ENCODE results near the gene SEMA3D. TPM values are rescaled to one million over a fixed set of nuclear protein-coding genes. Genes with fewer than 3 reads are reported as not detected.

The SEMA3D gene
- total and polyA plus RNA-seq, 12 donors, result 0.80 to 9.3 (median 6.6) TPM

DNA sequence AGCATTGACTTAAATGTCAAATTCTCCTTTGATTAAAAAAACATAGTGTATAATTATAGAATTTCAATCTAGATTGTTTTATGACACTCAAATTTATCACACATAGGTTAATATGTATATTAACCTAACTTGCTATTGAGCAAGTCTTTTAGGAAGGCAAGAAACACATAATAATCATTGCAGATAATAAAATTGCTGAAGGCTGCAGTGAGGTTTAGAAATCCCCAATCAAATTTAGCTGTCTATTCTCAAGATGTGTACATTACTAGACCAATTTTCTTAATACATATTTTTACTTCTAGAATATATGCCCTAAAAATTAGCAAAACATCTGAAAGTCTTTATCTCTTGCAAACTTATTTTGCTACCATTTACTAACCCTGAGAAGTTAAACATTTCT lies 34.9 kb upstream of the SEMA3D start:
- DNase-seq, result no peak
- no peak overlapping the region for H3K27ac ChIP-seq
- intact Hi-C loops (cut with DNase I), result no loop called here
- no peaks in the 10 kb centered on the region for H3K36me3 ChIP-seq (replicated peaks in 1 of 2)
- H3K4me1 ChIP-seq (replicated peaks in 1 of 2), result no peaks in the 10 kb centered on the region
- TF ChIP-seq, protein P1, sequence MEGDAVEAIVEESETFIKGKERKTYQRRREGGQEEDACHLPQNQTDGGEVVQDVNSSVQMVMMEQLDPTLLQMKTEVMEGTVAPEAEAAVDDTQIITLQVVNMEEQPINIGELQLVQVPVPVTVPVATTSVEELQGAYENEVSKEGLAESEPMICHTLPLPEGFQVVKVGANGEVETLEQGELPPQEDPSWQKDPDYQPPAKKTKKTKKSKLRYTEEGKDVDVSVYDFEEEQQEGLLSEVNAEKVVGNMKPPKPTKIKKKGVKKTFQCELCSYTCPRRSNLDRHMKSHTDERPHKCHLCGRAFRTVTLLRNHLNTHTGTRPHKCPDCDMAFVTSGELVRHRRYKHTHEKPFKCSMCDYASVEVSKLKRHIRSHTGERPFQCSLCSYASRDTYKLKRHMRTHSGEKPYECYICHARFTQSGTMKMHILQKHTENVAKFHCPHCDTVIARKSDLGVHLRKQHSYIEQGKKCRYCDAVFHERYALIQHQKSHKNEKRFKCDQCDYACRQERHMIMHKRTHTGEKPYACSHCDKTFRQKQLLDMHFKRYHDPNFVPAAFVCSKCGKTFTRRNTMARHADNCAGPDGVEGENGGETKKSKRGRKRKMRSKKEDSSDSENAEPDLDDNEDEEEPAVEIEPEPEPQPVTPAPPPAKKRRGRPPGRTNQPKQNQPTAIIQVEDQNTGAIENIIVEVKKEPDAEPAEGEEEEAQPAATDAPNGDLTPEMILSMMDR (IDR thresholded peaks at IDR 0.05), result no peak
- TF ChIP-seq POLR2A (IDR thresholded peaks at IDR 0.05), result no peak
- H3K9me3 ChIP-seq (replicated peaks in 1 of 3), result no peaks in the 10 kb centered on the region
- no peak overlapping the region for H3K4me3 ChIP-seq
- no peaks in the 10 kb centered on the region for H3K27me3 ChIP-seq

DNA sequence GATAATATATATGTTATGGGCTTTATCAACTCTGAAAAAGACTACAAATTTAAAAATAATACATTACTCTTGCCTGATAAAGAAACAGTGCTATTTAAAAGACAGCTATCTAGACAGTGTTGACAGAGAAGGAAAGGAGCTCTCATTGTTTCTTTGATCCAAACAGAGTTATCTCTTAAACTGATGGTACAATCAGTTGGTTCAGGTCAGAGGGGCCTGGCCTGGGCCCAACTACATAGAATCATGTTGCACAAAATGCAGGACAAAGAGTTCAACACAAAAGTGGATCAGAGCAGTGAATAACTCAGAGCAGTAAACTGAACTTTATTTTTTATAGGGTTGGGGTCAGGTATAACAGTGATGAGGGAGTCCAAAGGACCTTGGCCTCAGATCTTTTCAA lies 33.8 kb upstream of the SEMA3D start:
- Histone ChIP-seq H3K27ac (no peak overlapping the region), H3K4me3 (no peak overlapping the region), H3K9me3 (replicated peaks in 1 of 3) (no peaks in the 10 kb centered on the region), H3K36me3 (replicated peaks in 1 of 2) (no peaks in the 10 kb centered on the region), H3K4me1 (replicated peaks in 1 of 2) (no peaks in the 10 kb centered on the region), H3K27me3 (no peaks in the 10 kb centered on the region)
- TF ChIP-seq POLR2A (IDR thresholded peaks at IDR 0.05), result no peak
- TF ChIP-seq, protein P1 (IDR thresholded peaks at IDR 0.05), result no peak
- intact Hi-C loops (cut with DNase I), result no loop called here
- DNase-seq, result no peak

DNA sequence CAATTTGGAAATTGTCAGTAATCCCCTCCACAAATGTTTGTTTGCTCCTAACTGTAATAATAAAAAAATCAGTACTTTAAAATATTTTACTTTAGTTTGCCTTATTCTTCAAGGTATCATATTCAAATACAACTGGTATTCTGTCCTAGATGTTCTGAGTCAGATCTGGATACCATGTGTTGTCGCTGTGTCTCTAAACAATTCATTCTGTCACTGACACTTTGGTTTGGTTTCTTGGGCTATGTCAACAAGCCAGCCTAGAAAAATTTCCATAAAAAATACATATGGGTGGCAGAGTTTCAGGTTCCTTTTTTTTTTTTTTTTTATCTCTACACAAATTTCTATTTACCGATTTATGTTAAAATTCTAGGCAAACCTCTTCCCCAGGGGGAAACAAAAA lies 33.2 kb upstream of the SEMA3D start:
- H3K4me3 ChIP-seq, result no peak overlapping the region
- intact Hi-C loops (cut with DNase I), result no loop called here
- H3K27ac ChIP-seq, result no peak overlapping the region
- H3K4me1 ChIP-seq (replicated peaks in 1 of 2), result no peaks in the 10 kb centered on the region
- TF ChIP-seq, protein P1 (IDR thresholded peaks at IDR 0.05), result no peak
- TF ChIP-seq POLR2A (IDR thresholded peaks at IDR 0.05), result no peak
- no peaks in the 10 kb centered on the region for H3K27me3 ChIP-seq
- H3K36me3 ChIP-seq (replicated peaks in 1 of 2), result no peaks in the 10 kb centered on the region
- H3K9me3 ChIP-seq (replicated peaks in 1 of 3), result no peaks in the 10 kb centered on the region
- DNase-seq, result no peak
- WGBS, 4 donors, result 89 to 95% (median 93%) methylated on average over 2 of the region's 2 CpGs

DNA sequence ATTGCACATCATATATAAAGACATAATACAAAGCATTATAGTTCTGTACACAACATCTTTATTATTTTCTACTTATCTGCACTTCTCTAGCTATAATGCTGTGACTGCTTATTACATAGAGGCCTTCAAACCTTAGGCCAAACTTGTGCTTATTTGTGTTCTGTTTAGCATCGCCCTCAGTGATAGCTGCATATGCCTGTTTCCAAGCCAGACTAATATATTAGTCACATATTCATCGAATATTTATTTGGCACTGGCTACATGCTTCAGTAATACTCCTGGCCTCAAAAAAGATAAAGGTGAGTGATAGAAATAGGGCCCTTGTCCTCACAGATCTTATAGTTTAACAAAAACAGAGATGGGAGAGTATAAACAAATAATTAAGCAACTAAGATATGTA lies 30.2 kb upstream of the SEMA3D start:
- no peak for TF ChIP-seq POLR2A (IDR thresholded peaks at IDR 0.05)
- TF ChIP-seq, protein P1 (IDR thresholded peaks at IDR 0.05), result no peak
- 76 to 87% (median 85%) methylated on average over 2 of the region's 2 CpGs for WGBS, 4 donors
- no peak for DNase-seq
- intact Hi-C loops (cut with DNase I), result no loop called here
- no peaks in the 10 kb centered on the region for H3K9me3 ChIP-seq (replicated peaks in 1 of 3)
- no peaks in the 10 kb centered on the region for H3K4me1 ChIP-seq (replicated peaks in 1 of 2)
- no peaks in the 10 kb centered on the region for H3K36me3 ChIP-seq (replicated peaks in 1 of 2)
- H3K27me3 ChIP-seq, result no peaks in the 10 kb centered on the region
- H3K4me3 ChIP-seq, result no peak overlapping the region
- H3K27ac ChIP-seq, result no peak overlapping the region
